Parathyroid adenoma (tissue), 2 donors: ENCODE results near the gene SIRT3.
"Not testable (repeated sequence)": the region's sequence is repeated elsewhere in the genome, so short reads cannot be mapped to it uniquely, and the experiment has no call there.

Experiments used
- H2AFZ ChIP-seq: fragments of 300-600 bp; sonication (generic); one replicate; pipeline ENCODE4 v1.7.0; 2017; ENCODE audit warnings: antibody characterized with exemption, mild to moderate bottlenecking
- H3K27ac ChIP-seq: fragments of 300-600 bp; sonication (generic); one replicate; pipeline ENCODE4 v1.7.0; 2017
- H3K27me3 ChIP-seq: fragments of 300-600 bp; sonication (generic); one replicate; pipeline ENCODE4 v1.7.0; 2017; ENCODE audit warnings: low read length; ENCODE audit not compliant: control insufficient read depth, insufficient read depth
- H3K36me3 ChIP-seq: fragments of 300-600 bp; sonication (generic); one replicate; pipeline ENCODE4 v1.7.0; 2017; ENCODE audit warnings: low read length; ENCODE audit not compliant: control insufficient read depth, insufficient read depth
- H3K4me1 ChIP-seq: fragments of 300-600 bp; sonication (generic); one replicate; pipeline ENCODE4 v1.7.0; 2017; ENCODE audit warnings: control low read depth
- H3K4me2 ChIP-seq: fragments of 300-600 bp; sonication (generic); one replicate; pipeline ENCODE4 v1.7.0; 2017; ENCODE audit warnings: low read length
- H3K4me3 ChIP-seq: fragments of 300-600 bp; sonication (generic); one replicate; pipeline ENCODE4 v1.7.0; 2017; ENCODE audit warnings: low read depth, low read length
- H3K79me2 ChIP-seq: fragments of 300-600 bp; sonication (generic); one replicate; pipeline ENCODE4 v1.7.0; 2017; ENCODE audit warnings: control low read depth
- H3K9ac ChIP-seq: fragments of 300-600 bp; sonication (generic); one replicate; pipeline ENCODE4 v1.7.0; 2017; ENCODE audit warnings: mild to moderate bottlenecking
- H3K9me3 ChIP-seq: fragments of 300-600 bp; sonication (generic); one replicate; pipeline ENCODE4 v1.7.0; 2017; ENCODE audit warnings: low read length; ENCODE audit not compliant: control insufficient read depth
- CTCF ChIP-seq: fragments of 300-600 bp; sonication (generic); IDR thresholded peaks from one replicate; pipeline ENCODE4 v1.7.0; 2017; ENCODE audit warnings: antibody characterized with exemption, mild to moderate bottlenecking
- donor health status: primary hyperparathyroidism.

Gene SIRT3

GRCh38 chr11:223026-223789 is 12.9 kb downstream of the SIRT3 start:
- H3K9ac ChIP-seq: no peak overlapping the region
- no peak overlapping the region for H3K4me2 ChIP-seq
- H3K4me3 ChIP-seq: no peak overlapping the region
- no peak for TF ChIP-seq CTCF
- H3K79me2 ChIP-seq: no peaks in the 10 kb centered on the region
- H3K27ac ChIP-seq: no peak overlapping the region
- no peak overlapping the region for H2AFZ ChIP-seq
- no peaks in the 10 kb centered on the region for H3K4me1 ChIP-seq
- H3K9me3 ChIP-seq: no peaks in the 10 kb centered on the region
- H3K36me3 ChIP-seq: no peaks in the 10 kb centered on the region
- no peaks in the 10 kb centered on the region for H3K27me3 ChIP-seq

- no peaks in the 10 kb centered on the region for H3K36me3 ChIP-seq
- H3K4me2 ChIP-seq: no peak overlapping the region
- TF ChIP-seq CTCF: no peak
- H2AFZ ChIP-seq: no peak overlapping the region
- H3K4me1 ChIP-seq: no peaks in the 10 kb centered on the region
- no peak overlapping the region for H3K27ac ChIP-seq
- no peaks in the 10 kb centered on the region for H3K79me2 ChIP-seq
- no peaks in the 10 kb centered on the region for H3K9me3 ChIP-seq
- H3K27me3 ChIP-seq: no peaks in the 10 kb centered on the region
- H3K4me3 ChIP-seq: no peak overlapping the region
- no peak overlapping the region for H3K9ac ChIP-seq
Observed at GRCh38 chr11:221998-222789, 13.9 kb downstream of the SIRT3 start.

GRCh38 chr11:221539-221938 is 14.6 kb downstream of the SIRT3 start:
- no peak overlapping the region for H2AFZ ChIP-seq
- no peaks in the 10 kb centered on the region for H3K9me3 ChIP-seq
- H3K79me2 ChIP-seq: no peaks in the 10 kb centered on the region
- H3K4me1 ChIP-seq: no peaks in the 10 kb centered on the region
- no peak overlapping the region for H3K27ac ChIP-seq
- H3K4me3 ChIP-seq: no peak overlapping the region
- no peaks in the 10 kb centered on the region for H3K36me3 ChIP-seq
- TF ChIP-seq CTCF: no peak
- H3K27me3 ChIP-seq: no peaks in the 10 kb centered on the region
- H3K4me2 ChIP-seq: no peak overlapping the region
- H3K9ac ChIP-seq: no peak overlapping the region

GRCh38 chr11:220641-221215 is 15.4 kb downstream of the SIRT3 start:
- H3K9ac ChIP-seq, H3K4me3 ChIP-seq, H3K36me3 ChIP-seq, H3K79me2 ChIP-seq, H3K27me3 ChIP-seq, H3K4me2 ChIP-seq, H2AFZ ChIP-seq, H3K27ac ChIP-seq, H3K9me3 ChIP-seq, H3K4me1 ChIP-seq: not testable (repeated sequence)

GRCh38 chr11:218815-219593 is 17.1 kb downstream of the SIRT3 start:
- Histone ChIP-seq H3K9ac (no peak overlapping the region), H3K27ac (no peak overlapping the region), H3K4me3 (no peak overlapping the region), H3K9me3 (no peaks in the 10 kb centered on the region), H2AFZ (no peak overlapping the region), H3K79me2 (no peaks in the 10 kb centered on the region), H3K27me3 (no peaks in the 10 kb centered on the region), H3K4me2 (no peak overlapping the region), H3K4me1 (no peaks in the 10 kb centered on the region), H3K36me3 (no peaks in the 10 kb centered on the region)
- no peak for TF ChIP-seq CTCF
